Rectal smooth muscle tissue (tissue), 1 donor: ENCODE results near the gene OLIG2.

Experiments
- H3K27ac ChIP-seq: one replicate; pipeline ENCODE4 v1.7.0; 2013; ENCODE audit warnings: low read depth, low read length, inconsistent platforms
- H3K27me3 ChIP-seq: one replicate; pipeline ENCODE4 v1.7.0; 2013; ENCODE audit warnings: low read length; ENCODE audit not compliant: control insufficient read depth, insufficient read depth
- H3K36me3 ChIP-seq: one replicate; pipeline ENCODE4 v1.7.0; 2013; ENCODE audit warnings: low read length; ENCODE audit not compliant: control insufficient read depth, insufficient read depth
- H3K4me1 ChIP-seq: one replicate; pipeline ENCODE4 v1.7.0; 2013; ENCODE audit warnings: low read length; ENCODE audit not compliant: control insufficient read depth, insufficient read depth
- H3K4me3 ChIP-seq: one replicate; pipeline ENCODE4 v1.7.0; 2013; ENCODE audit warnings: low read length
- H3K9ac ChIP-seq: one replicate; pipeline ENCODE4 v1.7.0; 2013; ENCODE audit warnings: low read length

Gene OLIG2

DNA sequence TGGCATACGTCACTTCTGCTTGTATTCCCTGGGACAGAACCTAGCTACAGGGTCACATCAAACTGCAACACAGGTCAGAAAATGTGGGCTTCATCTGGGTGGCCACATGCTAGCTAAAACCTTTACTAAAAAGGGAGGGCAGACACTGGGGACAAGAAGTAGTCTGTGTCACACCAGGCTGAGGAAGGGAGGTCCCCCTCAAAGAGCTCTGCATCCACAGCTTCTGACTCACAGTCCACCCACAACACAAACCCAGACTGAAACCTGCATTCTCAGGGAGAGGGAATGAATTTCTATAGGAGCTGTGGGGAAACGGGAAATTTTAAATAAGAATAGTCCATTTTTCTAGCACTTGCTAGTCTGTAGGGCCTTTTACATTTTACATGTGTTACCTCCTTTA is 16.2 kb downstream of the OLIG2 start:
- no peak overlapping the region for H3K9ac ChIP-seq
- H3K36me3 ChIP-seq = no peaks in the 10 kb centered on the region
- no peak overlapping the region for H3K4me3 ChIP-seq
- H3K4me1 ChIP-seq = no peaks in the 10 kb centered on the region
- no peaks in the 10 kb centered on the region for H3K27me3 ChIP-seq
- no peak overlapping the region for H3K27ac ChIP-seq

- no peak overlapping the region for H3K9ac ChIP-seq
- no peak overlapping the region for H3K27ac ChIP-seq
- H3K27me3 ChIP-seq = no peaks in the 10 kb centered on the region
- H3K4me1 ChIP-seq = no peaks in the 10 kb centered on the region
- H3K4me3 ChIP-seq = no peak overlapping the region
- no peaks in the 10 kb centered on the region for H3K36me3 ChIP-seq
These were observed 17.1 kb downstream of the OLIG2 start for GRCh38 chr21:33042812-33043211.

DNA sequence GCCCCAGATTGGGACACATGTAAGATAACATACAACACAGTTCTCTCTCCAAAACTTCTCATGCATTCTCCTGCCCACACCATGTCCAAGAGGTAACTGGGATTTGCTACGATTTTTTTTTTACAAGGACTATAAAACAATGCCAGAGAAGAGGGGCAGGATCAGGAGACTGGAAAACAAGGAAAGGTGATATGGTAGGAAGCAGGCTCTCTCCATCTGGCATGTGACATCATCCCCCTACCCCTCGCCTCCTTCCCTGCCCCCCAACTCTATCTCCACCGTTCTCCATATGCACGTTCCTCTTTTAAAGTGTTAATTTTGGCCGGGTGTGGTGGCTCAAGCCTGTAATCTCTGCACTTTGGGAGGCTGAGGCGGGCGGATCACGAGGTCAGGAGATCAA is 20.7 kb downstream of the OLIG2 start:
- Histone ChIP-seq H3K36me3 (no peaks in the 10 kb centered on the region), H3K27ac (no peak overlapping the region), H3K4me3 (no peak overlapping the region), H3K27me3 (no peaks in the 10 kb centered on the region), H3K4me1 (no peaks in the 10 kb centered on the region), H3K9ac (no peak overlapping the region)

DNA sequence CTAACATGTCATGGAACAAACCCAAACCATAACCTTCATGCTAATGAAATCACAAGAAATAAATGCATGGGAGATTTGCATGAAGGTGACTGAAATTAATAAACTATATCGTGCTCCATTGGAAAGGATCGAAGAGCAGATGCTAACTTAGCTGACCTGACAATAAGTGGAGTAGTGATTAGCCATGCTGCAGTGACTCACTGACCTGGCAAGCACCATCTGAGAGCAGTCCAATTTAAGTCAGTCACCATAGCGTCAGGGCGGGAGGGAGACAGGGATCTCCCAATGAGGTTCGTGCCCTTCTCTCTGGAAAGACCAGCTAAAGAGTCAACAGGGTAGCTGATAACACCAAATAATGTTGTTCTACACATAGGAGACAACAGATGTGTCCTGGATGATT is 21.5 kb downstream of the OLIG2 start:
- H3K4me3 ChIP-seq = no peak overlapping the region
- no peaks in the 10 kb centered on the region for H3K36me3 ChIP-seq
- no peaks in the 10 kb centered on the region for H3K4me1 ChIP-seq
- no peaks in the 10 kb centered on the region for H3K27me3 ChIP-seq
- no peak overlapping the region for H3K9ac ChIP-seq
- no peak overlapping the region for H3K27ac ChIP-seq

DNA sequence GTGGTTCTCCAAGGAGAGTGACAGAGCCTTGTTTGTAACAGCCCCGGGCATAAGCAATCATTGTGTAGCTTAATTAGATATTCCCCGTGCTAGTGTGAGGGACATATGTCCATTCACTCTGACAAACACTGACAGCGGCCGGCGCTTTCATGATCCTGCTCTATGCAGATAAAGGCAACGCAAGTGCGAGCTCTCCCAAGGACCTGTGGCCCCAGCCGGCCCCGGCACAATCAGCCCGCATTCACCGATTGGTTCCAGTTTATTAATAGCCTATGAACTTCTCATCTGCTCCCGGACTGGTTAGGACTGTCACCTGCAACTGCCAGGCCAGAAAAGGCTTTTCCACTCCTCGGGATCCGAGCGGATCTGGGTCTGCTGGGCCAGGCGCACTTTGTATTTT is 26.2 kb downstream of the OLIG2 start:
- Histone ChIP-seq H3K9ac (no peak overlapping the region), H3K27ac (no peak overlapping the region), H3K27me3 (no peaks in the 10 kb centered on the region), H3K4me1 (no peaks in the 10 kb centered on the region), H3K36me3 (no peaks in the 10 kb centered on the region), H3K4me3 (no peak overlapping the region)

DNA sequence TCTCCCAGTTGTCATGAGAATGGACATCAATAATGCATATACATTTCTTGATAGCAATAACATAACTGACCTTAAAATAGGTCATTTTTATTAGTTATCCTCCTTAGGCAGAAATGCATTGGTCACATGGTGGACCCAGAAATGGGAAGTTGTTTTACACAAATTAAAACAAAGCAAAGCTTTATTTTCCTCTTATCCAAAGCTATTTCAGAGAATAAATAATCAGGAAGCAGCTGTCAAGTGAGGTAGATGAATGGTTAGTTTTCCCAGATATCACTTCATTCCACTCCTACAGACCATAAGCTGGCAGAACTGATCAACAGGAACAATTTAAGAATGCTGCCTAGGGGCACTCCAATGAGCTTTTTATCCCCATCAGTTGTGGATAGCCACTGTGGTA is 28.2 kb downstream of the OLIG2 start:
- Histone ChIP-seq H3K27me3 (no peaks in the 10 kb centered on the region), H3K9ac (no peak overlapping the region), H3K27ac (no peak overlapping the region), H3K36me3 (no peaks in the 10 kb centered on the region), H3K4me3 (no peak overlapping the region), H3K4me1 (no peaks in the 10 kb centered on the region)

GRCh38 chr21:33055991-33056390 is 30.3 kb downstream of the OLIG2 start:
- no peak overlapping the region for H3K9ac ChIP-seq
- no peaks in the 10 kb centered on the region for H3K36me3 ChIP-seq
- H3K27ac ChIP-seq = no peak overlapping the region
- H3K27me3 ChIP-seq = no peaks in the 10 kb centered on the region
- H3K4me3 ChIP-seq = no peak overlapping the region
- no peaks in the 10 kb centered on the region for H3K4me1 ChIP-seq

DNA sequence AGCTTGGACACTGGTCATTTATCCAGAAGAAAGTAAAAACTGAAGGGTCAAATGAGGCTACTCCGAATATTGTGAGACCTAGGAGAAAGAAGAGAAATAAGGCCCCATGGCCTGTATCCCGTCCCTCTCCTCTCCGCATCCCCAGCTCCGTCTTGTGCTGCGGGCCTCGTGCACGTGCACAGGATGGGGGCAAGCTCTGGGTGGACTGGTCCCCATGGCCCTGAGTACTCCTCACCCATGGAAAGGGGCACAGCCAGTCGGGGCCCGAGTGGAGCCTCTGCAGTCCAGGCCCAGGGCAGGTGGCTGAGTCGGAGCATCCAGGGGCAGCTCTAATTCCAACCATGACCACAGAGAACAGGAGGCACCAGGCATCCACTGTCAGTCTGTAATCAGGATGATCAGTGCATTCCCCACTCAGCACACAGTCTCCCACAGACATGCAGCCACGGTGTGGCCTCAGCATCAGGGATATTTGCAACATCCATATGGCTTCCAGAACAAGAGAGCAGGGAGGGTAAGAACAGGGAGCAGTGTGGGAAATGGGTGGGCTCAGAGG is 31.7 kb downstream of the OLIG2 start:
- no peak overlapping the region for H3K9ac ChIP-seq
- no peak overlapping the region for H3K27ac ChIP-seq
- H3K36me3 ChIP-seq = no peaks in the 10 kb centered on the region
- no peaks in the 10 kb centered on the region for H3K4me1 ChIP-seq
- H3K27me3 ChIP-seq = no peaks in the 10 kb centered on the region
- no peak overlapping the region for H3K4me3 ChIP-seq

DNA sequence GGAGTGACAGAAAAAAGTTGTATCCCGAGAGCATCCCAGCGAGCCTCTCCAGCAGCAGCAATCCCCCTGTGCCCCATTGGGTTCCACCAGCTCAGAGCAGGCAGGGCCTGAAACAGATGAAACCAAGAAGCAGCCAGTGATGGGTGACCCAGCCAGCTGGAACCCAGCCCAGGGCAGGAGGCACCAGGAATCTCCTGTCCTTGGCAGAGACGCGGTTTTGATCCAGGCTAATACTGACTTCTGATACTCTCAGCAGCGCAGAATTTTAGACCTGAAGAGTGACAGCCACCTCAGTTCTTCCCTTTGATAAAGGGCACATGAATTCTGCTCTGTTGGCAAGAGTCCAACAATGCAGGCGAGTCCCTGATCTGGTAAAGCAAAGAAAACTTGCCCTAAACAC is 32.8 kb downstream of the OLIG2 start:
- no peaks in the 10 kb centered on the region for H3K27me3 ChIP-seq
- H3K9ac ChIP-seq = no peak overlapping the region
- no peak overlapping the region for H3K4me3 ChIP-seq

DNA sequence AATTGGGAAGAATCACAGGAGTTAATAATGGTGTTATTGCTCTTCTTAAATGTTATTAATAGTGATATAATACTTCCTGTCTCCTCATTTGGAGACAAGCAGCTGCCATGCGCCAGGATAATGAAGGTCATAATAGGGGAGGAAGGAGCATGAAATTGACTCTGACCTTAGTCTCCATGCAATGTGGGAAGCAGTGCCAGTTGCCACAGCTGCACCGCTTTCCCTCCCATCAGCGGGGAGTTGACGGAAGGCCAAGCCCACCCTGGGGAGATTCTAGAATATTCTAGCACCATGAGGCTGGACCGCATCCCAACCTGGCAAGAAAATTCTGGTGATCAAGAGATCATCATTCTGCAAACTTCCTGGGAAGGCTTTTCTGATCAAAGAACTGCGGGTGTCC is 33.2 kb downstream of the OLIG2 start:
- Histone ChIP-seq H3K4me1 (no peaks in the 10 kb centered on the region), H3K36me3 (no peaks in the 10 kb centered on the region), H3K27ac (no peak overlapping the region), H3K27me3 (no peaks in the 10 kb centered on the region), H3K4me3 (no peak overlapping the region), H3K9ac (no peak overlapping the region)

More for the DNA sequence above, 32.8 kb downstream of the OLIG2 start:
- Histone ChIP-seq H3K36me3 (no peaks in the 10 kb centered on the region), H3K4me1 (no peaks in the 10 kb centered on the region), H3K27ac (no peak overlapping the region)

GRCh38 chr21:33059380-33059841 is 33.7 kb downstream of the OLIG2 start:
- Histone ChIP-seq H3K4me1 (no peaks in the 10 kb centered on the region), H3K36me3 (no peaks in the 10 kb centered on the region), H3K9ac (no peak overlapping the region), H3K27me3 (no peaks in the 10 kb centered on the region), H3K27ac (no peak overlapping the region), H3K4me3 (no peak overlapping the region)

DNA sequence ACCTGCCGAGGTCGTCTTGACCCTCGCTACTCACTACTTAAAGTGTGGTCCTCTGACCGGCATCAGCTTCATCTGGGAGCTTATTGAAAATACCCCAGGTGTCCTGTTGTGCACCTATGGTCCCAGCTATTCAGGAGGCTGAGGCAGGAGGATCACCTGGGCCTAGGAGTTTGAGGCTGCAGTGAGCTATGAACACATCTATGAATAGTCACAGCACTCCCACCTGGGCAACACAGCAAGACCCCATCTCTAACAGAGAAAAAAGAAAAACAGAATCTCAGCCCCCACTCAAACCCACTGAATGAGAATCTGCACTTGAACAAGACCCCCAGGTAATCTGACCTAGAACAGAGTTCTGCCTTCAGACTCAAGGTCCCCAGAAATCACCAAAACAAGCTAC is 35.5 kb downstream of the OLIG2 start:
- Histone ChIP-seq H3K27ac (no peak overlapping the region), H3K4me3 (no peak overlapping the region), H3K27me3 (no peaks in the 10 kb centered on the region), H3K9ac (no peak overlapping the region), H3K36me3 (no peaks in the 10 kb centered on the region), H3K4me1 (no peaks in the 10 kb centered on the region)

DNA sequence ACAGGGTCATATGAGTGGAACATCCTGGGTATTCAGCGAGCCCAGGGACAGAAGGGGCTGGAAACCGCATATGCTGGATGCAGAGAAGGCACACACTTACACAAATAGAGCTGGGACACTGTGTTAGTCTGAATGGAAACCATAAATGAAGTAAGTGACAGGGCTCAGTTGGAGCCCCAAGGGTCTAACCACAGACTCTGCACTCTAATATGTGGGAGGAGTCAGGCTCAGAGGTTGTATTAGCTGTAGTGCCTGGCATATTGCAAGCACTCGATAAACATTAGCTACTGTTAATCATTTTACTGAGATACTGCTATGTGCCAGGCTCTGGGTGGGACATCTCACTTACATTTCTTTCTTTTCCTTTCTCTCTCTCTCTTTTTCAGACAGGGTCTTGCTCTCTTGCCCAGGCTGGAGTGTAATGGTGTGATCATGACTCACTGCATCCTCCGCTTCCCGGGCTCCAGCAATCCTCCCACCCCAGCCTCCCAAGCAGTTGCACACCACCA is 37.7 kb downstream of the OLIG2 start:
- no peak overlapping the region for H3K9ac ChIP-seq
- no peaks in the 10 kb centered on the region for H3K36me3 ChIP-seq
- no peaks in the 10 kb centered on the region for H3K4me1 ChIP-seq
- H3K27me3 ChIP-seq = peaks cover under 1% of the 10 kb centered on the region
- H3K27ac ChIP-seq = no peak overlapping the region
- no peak overlapping the region for H3K4me3 ChIP-seq
